Ovary (tissue), 9 donors: Measurements from ENCODE around the gene FAM131C. TPM values are rescaled to one million over a fixed set of nuclear protein-coding genes. Genes with fewer than 3 reads are reported as not detected.

Experiments
- DNase-seq, 5 donors: peaks; one replicate each; pipeline ENCODE4 v3.0.0-alpha.2; 2019 to 2020
- H3K27ac ChIP-seq, 2 donors: fragments of 200-600 bp; one replicate each; pipeline versions ENCODE4 v1.5.1 to v1.8.0; 2019 to 2022
- H3K27me3 ChIP-seq: fragments of 200-600 bp; one replicate; pipeline ENCODE4 v1.8.0; 2022
- H3K36me3 ChIP-seq: fragments of 200-600 bp; sonication (generic); one replicate; pipeline ENCODE4 v1.5.1; 2019
- H3K4me1 ChIP-seq: one replicate; pipeline ENCODE4 v1.8.1; 2013; ENCODE audit warnings: mild to moderate bottlenecking, moderate library complexity; ENCODE audit not compliant: insufficient read depth
- H3K4me3 ChIP-seq: fragments of 200-600 bp; sonication (generic); one replicate; pipeline ENCODE4 v1.5.1; 2017
- H3K9me3 ChIP-seq, 2 donors: fragments of 200-600 bp in 1 of 2; sonication (generic) in 1 of 2; one replicate each; pipeline versions ENCODE4 v1.5.1 to v1.8.1; 2013 to 2019; ENCODE audit warnings: mild to moderate bottlenecking in 1 of 2, moderate library complexity in 1 of 2
- EP300 ChIP-seq: sonication (generic); formaldehyde crosslinking; IDR thresholded peaks from one replicate; pipeline ENCODE4 v1.6.1; 2017; ENCODE audit warnings: antibody characterized with exemption
- POLR2A ChIP-seq: fragments of 450-650 bp; IDR thresholded peaks from one replicate; pipeline ENCODE4 v1.6.1; 2017; ENCODE audit warnings: antibody characterized with exemption, mild to moderate bottlenecking, moderate library complexity
- WGBS, 3 donors: extraction: QIAGEN DNeasy Blood & Tissue Kit in 1 of 3; methylation state at CpG; one replicate each; pipeline versions ENCODE4 v1.1.5 to v1.1.7; 2013 to 2017; 5-methylcytosine and 5-hydroxymethylcytosine counted together
- intact Hi-C, 4 donors: fragments of 100-400 bp; cut with DNase I; formaldehyde crosslinking; loops; one replicate each; pipeline versions ENCODE4 v1.11.0 to v1.15.1; 2022 to 2023
- polyA plus RNA-seq, 2 donors: library from polyadenylated mRNA; stranded (reverse); fragments of 200-250 nt in 1 of 2; fragments of 350-450 nt in 1 of 2; fragmentation: Illumina TruSeq in 1 of 2; extraction: RNeasy Lipid Tissue Mini Kit (QIAGEN cat#74804) in 1 of 2; gene quantifications; one replicate each; pipeline ENCODE4 v1.2.3, GENCODE V29; 2013 to 2014
- total RNA-seq, 7 donors: library from RNA; depleted of rRNA in 2 of 7; stranded (reverse); fragments of >200 nt in 2 of 7; fragmentation: NEBNext Ultra II Directional in 3 of 7; extraction: Animal tissue kit (Norgen Biotek cat#: 25700) in 3 of 7; gene quantifications; one replicate each; pipeline versions ENCODE4 v1.1.0 to v1.2.4, GENCODE V29; 2016 to 2023
- TF ChIP-seq, protein P1 (sequence below), 3 donors: fragments of 450-650 bp in 2 of 3; fragments of 200-600 bp in 1 of 3; IDR thresholded peaks; one replicate each; pipeline versions ENCODE4 v1.5.1 to v1.8.0; 2016 to 2022; ENCODE audit warnings: antibody characterized with exemption in 3 of 3, mild to moderate bottlenecking in 1 of 3
- donor health status: DM: no; HTN: no; CAD: no; lungs with moderate emphysema.
- donor health status: DM: no; HTN: no; CAD: no.
- donor health status: Bipolar disorder and iron deficiency.
- donor health status: DM: yes; HTN: yes; CAD: no.
- donor health status: DM: no; HTN: no; CAD: no.
- donor health status: DM: yes; HTN: yes; CAD: no.

The FAM131C gene
- total and polyA plus RNA-seq, 9 donors = 0.10 to 1.3 (median 0.30) TPM; not detected in 1

DNA sequence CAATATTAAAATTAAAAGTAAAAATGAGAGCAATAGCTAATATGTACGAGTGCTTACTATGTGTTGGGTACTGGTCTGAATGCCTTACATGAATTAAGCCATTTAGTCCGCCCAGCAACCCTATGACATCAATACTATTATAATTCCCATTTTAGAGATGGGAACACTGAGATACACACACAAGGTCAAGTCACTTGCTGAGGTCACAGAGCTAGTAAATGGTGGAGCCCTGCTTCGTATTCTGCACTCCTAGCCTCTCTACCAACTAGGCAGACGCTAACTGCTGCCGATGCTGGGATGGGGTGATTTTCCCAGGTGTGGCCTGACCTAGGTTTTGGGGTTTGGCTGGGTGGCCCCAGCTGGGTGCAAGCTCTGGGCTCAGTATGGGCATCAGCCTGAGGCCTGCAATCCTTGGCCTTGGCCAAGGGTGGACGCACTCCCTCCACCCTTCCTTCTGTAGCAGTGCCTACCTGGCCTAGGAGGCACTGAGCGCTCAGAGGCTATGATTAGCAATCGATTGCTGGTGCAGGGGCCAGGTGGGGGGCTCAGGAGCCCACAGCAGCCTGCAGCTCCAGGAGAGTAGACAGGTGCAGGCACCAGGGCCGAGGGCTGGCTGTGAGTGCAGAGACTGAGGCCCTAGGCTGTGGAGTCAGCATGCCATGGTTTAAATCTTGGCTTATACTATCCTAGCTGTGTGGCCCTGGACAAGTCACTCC, 2.7 kb downstream of the FAM131C start:
- Histone ChIP-seq H3K4me3 (no peak overlapping the region), H3K9me3 (no peaks in the 10 kb centered on the region), H3K36me3 (no peaks in the 10 kb centered on the region), H3K27ac (no peak overlapping the region), H3K27me3 (no peaks in the 10 kb centered on the region), H3K4me1 (no peaks in the 10 kb centered on the region)
- WGBS, 3 donors = 85 to 87% (median 86%) methylated on average over 6 to 9 of the region's 9 CpGs
- TF ChIP-seq, protein P1, sequence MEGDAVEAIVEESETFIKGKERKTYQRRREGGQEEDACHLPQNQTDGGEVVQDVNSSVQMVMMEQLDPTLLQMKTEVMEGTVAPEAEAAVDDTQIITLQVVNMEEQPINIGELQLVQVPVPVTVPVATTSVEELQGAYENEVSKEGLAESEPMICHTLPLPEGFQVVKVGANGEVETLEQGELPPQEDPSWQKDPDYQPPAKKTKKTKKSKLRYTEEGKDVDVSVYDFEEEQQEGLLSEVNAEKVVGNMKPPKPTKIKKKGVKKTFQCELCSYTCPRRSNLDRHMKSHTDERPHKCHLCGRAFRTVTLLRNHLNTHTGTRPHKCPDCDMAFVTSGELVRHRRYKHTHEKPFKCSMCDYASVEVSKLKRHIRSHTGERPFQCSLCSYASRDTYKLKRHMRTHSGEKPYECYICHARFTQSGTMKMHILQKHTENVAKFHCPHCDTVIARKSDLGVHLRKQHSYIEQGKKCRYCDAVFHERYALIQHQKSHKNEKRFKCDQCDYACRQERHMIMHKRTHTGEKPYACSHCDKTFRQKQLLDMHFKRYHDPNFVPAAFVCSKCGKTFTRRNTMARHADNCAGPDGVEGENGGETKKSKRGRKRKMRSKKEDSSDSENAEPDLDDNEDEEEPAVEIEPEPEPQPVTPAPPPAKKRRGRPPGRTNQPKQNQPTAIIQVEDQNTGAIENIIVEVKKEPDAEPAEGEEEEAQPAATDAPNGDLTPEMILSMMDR (IDR thresholded peaks at IDR 0.05) = no peak
- TF ChIP-seq POLR2A (no peak), EP300 (no peak)
- DNase-seq = no peak
- intact Hi-C loops = loop anchor here in 1 of 4 donors (10.0 kb wide), 1 partner anchor 284 kb away; the partner anchor contains the start of gene FBXO42

GRCh38 chr1:16068356-16069270, 4.8 kb downstream of the FAM131C start:
- Histone ChIP-seq H3K4me1 (no peaks in the 10 kb centered on the region), H3K27me3 (no peaks in the 10 kb centered on the region), H3K4me3 (no peak overlapping the region), H3K36me3 (no peaks in the 10 kb centered on the region), H3K27ac (no peak overlapping the region), H3K9me3 (no peaks in the 10 kb centered on the region)
- 57 to 62% (median 61%) methylated on average over 10 to 11 of the region's 11 CpGs for WGBS, 3 donors
- peak in 2 of 5 donors; percentile 26 to 40 for DNase-seq
- TF ChIP-seq POLR2A = no peak
- no peak for TF ChIP-seq EP300
- TF ChIP-seq, protein P1 (IDR thresholded peaks at IDR 0.05) = no peak
- intact Hi-C loops = no loop called here

DNA sequence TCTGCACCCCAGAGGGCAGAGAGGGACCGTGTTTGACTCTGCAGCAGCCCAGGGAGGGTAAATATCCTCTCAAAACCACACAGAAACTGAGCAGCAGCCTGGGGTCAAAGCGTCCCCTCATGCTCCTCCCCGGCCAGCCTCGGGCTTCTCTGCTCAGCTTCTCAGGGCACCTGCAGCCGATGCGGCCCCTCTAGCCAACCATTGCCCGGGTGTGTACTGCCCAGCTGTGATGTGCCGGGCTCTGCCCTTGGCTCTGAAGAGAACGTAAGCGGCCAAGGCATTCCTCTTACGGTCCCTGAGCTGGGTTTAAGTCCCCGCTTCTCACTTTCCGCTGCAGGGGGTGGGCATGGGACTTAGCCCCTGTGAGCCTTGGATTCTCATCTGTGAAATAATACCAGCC, 5.5 kb downstream of the FAM131C start:
- intact Hi-C loops = no loop called here
- no peaks in the 10 kb centered on the region for H3K27me3 ChIP-seq
- no peaks in the 10 kb centered on the region for H3K9me3 ChIP-seq
- DNase-seq = no peak
- H3K36me3 ChIP-seq = no peaks in the 10 kb centered on the region
- H3K4me1 ChIP-seq = no peaks in the 10 kb centered on the region
- no peak overlapping the region for H3K4me3 ChIP-seq
- 67 to 76% (median 73%) methylated on average over 13 of the region's 13 CpGs for WGBS, 3 donors
- H3K27ac ChIP-seq = no peak overlapping the region
- TF ChIP-seq POLR2A (no peak), EP300 (no peak)
- TF ChIP-seq, protein P1 (IDR thresholded peaks at IDR 0.05) = no peak

DNA sequence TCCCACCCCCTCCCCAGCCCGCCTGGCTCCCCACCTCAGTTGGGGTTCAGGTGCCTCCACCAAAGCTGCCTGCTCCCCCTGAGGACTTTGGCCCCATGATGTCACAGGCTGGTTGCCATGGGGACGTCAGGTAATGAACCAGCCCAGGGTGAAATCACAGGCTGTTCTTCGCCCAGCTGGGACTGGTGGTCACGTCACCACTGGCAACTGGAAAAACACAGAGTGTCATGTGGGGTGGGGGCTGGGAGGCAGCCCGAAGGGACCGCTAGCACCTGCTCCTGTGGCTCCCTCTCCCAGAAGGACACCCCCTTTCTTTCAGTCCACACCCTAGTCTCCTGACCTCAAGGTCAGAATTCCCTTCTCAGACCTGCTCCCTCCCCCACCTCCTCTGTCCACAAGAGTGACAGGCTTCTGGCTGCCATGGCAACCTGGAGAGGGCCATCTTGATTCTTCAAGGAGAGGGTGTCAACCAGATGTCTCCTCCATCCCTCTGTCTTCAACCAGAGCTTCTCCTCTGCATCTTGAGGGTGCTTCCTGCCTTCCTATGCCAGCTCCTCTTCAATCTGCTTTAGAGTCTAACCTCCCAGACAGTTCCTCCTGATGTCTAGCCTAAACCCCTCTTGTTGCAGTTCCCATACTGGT, 6.2 kb downstream of the FAM131C start:
- H3K9me3 ChIP-seq = no peaks in the 10 kb centered on the region
- intact Hi-C loops = no loop called here
- no peaks in the 10 kb centered on the region for H3K36me3 ChIP-seq
- no peaks in the 10 kb centered on the region for H3K4me1 ChIP-seq
- peak in 1 of 5 donors; percentile 23 for DNase-seq
- H3K4me3 ChIP-seq = no peak overlapping the region
- no peaks in the 10 kb centered on the region for H3K27me3 ChIP-seq
- TF ChIP-seq POLR2A = no peak
- no peak overlapping the region for H3K27ac ChIP-seq
- 64 to 77% (median 75%) methylated on average over 6 of the region's 6 CpGs for WGBS, 3 donors
